SK-N-SH treated with all-trans-retinoic acid at 6 μM for 48 hours (cell line): ENCODE data around the gene ITGBL1.
A peak's percentile ranks its signal among the peaks of the same experiment; 100 is the strongest.

Experiments used
- ATAC-seq: fragments of 200-7000 bp; cut with Tn5 transposase; 3 replicates; pipeline ENCODE4 v1.9.1; 2020; ENCODE audit warnings: mild to moderate bottlenecking, moderate library complexity
- ARNTL ChIP-seq: fragments of 450-650 bp; formaldehyde crosslinking; IDR thresholded peaks from 2 replicates; pipeline ENCODE4 v1.5.0; 2020; ENCODE audit warnings: low read depth, mild to moderate bottlenecking, moderate library complexity, borderline replicate concordance
- BACH2 ChIP-seq: fragments of 250-450 bp; sonication (Bioruptor Pico); IDR thresholded peaks from 2 replicates; pipeline ENCODE4 v1.9.0; 2021; ENCODE audit warnings: mild to moderate bottlenecking, borderline replicate concordance
- CSDC2 ChIP-seq: fragments of 250-450 bp; sonication (Bioruptor Pico); IDR thresholded peaks from 2 replicates; pipeline ENCODE4 v1.5.0; 2020; ENCODE audit warnings: mild to moderate bottlenecking, moderate library complexity
- ESRRG ChIP-seq: fragments of 250-450 bp; sonication (Bioruptor Pico); IDR thresholded peaks from 2 replicates; pipeline ENCODE4 v1.6.1; 2021; ENCODE audit warnings: mild to moderate bottlenecking
- GLIS3 ChIP-seq: fragments of 250-450 bp; sonication (Bioruptor Pico); IDR thresholded peaks from 2 replicates; pipeline ENCODE4 v1.5.0; 2020; ENCODE audit warnings: mild to moderate bottlenecking, moderate library complexity
- ISL1 ChIP-seq: fragments of 250-450 bp; sonication (Bioruptor Pico); IDR thresholded peaks from 2 replicates; pipeline ENCODE4 v2.1.2; 2022; ENCODE audit warnings: mild to moderate bottlenecking, moderate library complexity
- OSR1 ChIP-seq: fragments of 250-450 bp; sonication (Bioruptor Pico); IDR thresholded peaks from 2 replicates; pipeline ENCODE4 v1.8.0; 2022; ENCODE audit warnings: moderate library complexity, mild to moderate bottlenecking, inconsistent platforms
- PPARA ChIP-seq: fragments of 250-450 bp; sonication (Bioruptor Pico); IDR thresholded peaks from 2 replicates; pipeline ENCODE4 v1.5.0; 2020; ENCODE audit warnings: mild to moderate bottlenecking, borderline replicate concordance
- RARB ChIP-seq: fragments of 250-450 bp; sonication (Bioruptor Pico); IDR thresholded peaks from 2 replicates; pipeline ENCODE4 v1.8.0; 2021; ENCODE audit warnings: mild to moderate bottlenecking, moderate library complexity
- TCF4 ChIP-seq: fragments of 250-450 bp; sonication (Bioruptor Pico); IDR thresholded peaks from 2 replicates; pipeline ENCODE4 v1.8.0; 2021; ENCODE audit warnings: mild to moderate bottlenecking, moderate library complexity, borderline replicate concordance
- TOX ChIP-seq: fragments of 250-450 bp; sonication (Bioruptor Pico); IDR thresholded peaks from 2 replicates; pipeline ENCODE4 v1.8.0; 2021; ENCODE audit warnings: mild to moderate bottlenecking, moderate library complexity, borderline replicate concordance
- ZC3H10 ChIP-seq: fragments of 250-450 bp; sonication (Bioruptor Pico); IDR thresholded peaks from 2 replicates; pipeline ENCODE4 v1.5.1; 2021; ENCODE audit warnings: mild to moderate bottlenecking, moderate library complexity
- ZFP3 ChIP-seq: fragments of 250-450 bp; sonication (Bioruptor Pico); IDR thresholded peaks from 2 replicates; pipeline ENCODE4 v1.5.0; 2020; ENCODE audit warnings: mild to moderate bottlenecking, moderate library complexity
- ZFP30 ChIP-seq: fragments of 450-650 bp; formaldehyde crosslinking; IDR thresholded peaks from 2 replicates; pipeline ENCODE4 v1.5.0; 2022; ENCODE audit warnings: mild to moderate bottlenecking, moderate library complexity
- ZNF565 ChIP-seq: fragments of 450-650 bp; formaldehyde crosslinking; conservative IDR thresholded peaks from 2 replicates; pipeline ENCODE4 v1.5.0; 2020; ENCODE audit warnings: low read depth, mild to moderate bottlenecking, moderate library complexity
- ZNF70 ChIP-seq: fragments of 450-650 bp; formaldehyde crosslinking; IDR thresholded peaks from 2 replicates; pipeline ENCODE4 v1.5.0; 2020; ENCODE audit warnings: mild to moderate bottlenecking, moderate library complexity
- ZNF8 ChIP-seq: fragments of 450-650 bp; formaldehyde crosslinking; IDR thresholded peaks from 2 replicates; pipeline ENCODE4 v1.5.0; 2020; ENCODE audit warnings: mild to moderate bottlenecking, moderate library complexity
- TF ChIP-seq, protein P1 (sequence below): fragments of 250-450 bp; sonication (Bioruptor Pico); IDR thresholded peaks from 2 replicates; pipeline ENCODE4 v1.5.1; 2020; ENCODE audit warnings: low read depth, mild to moderate bottlenecking, moderate library complexity
- TF ChIP-seq, protein P2 (sequence below): fragments of 250-450 bp; sonication (Bioruptor Pico); IDR thresholded peaks from 2 replicates; pipeline ENCODE4 v1.8.0; 2021; ENCODE audit warnings: low read depth, mild to moderate bottlenecking, moderate library complexity, borderline replicate concordance
- TF ChIP-seq, protein P3 (sequence below): fragments of 250-450 bp; sonication (Bioruptor Pico); IDR thresholded peaks from 2 replicates; pipeline ENCODE4 v1.5.1; 2021; ENCODE audit warnings: mild to moderate bottlenecking, moderate library complexity
- TF ChIP-seq, protein P4 (sequence below): fragments of 250-450 bp; sonication (Bioruptor Pico); IDR thresholded peaks from 2 replicates; pipeline ENCODE4 v1.5.0; 2020; ENCODE audit warnings: mild to moderate bottlenecking, moderate library complexity
- TF ChIP-seq, protein P5 (sequence below): fragments of 250-450 bp; sonication (Bioruptor Pico); IDR thresholded peaks from 2 replicates; pipeline ENCODE4 v1.8.0; 2020; ENCODE audit warnings: mild to moderate bottlenecking, moderate library complexity, borderline replicate concordance

Gene ITGBL1

DNA sequence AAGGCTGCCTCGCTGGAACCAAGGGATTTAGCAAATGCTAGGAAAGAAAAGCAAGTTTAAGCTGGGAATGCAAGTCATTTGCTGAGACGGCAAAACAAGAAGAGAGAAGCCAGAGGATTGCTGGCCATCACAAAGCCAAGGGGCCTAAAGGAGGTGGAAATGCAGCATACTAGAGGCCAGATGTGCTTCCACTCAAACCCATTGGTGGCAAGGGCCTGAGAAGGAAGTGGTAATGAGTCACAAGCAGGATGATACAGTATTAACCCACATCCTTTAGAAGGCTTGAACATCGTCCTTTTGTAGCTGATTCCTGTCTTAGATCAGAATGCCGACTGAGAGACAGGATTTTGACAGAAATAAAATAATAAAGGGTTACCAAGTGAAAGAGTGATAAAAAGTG, 68.2 kb downstream of the ITGBL1 start:
- TF ChIP-seq ISL1 (CRISPR knock-in tag) (no peak), RARB (no peak), GLIS3 (no peak), BACH2 (CRISPR knock-in tag) (no peak), ZC3H10 (CRISPR knock-in tag) (no peak), ZNF8 (CRISPR knock-in tag) (no peak), ARNTL (CRISPR knock-in tag) (no peak), ZNF70 (CRISPR knock-in tag) (no peak), TCF4 (CRISPR knock-in tag) (no peak), ZFP30 (no peak), ESRRG (no peak), ZNF565 (CRISPR knock-in tag) (no peak), ZFP3 (CRISPR knock-in tag) (no peak), TOX (CRISPR knock-in tag) (no peak), CSDC2 (no peak)
- TF ChIP-seq, protein P1, sequence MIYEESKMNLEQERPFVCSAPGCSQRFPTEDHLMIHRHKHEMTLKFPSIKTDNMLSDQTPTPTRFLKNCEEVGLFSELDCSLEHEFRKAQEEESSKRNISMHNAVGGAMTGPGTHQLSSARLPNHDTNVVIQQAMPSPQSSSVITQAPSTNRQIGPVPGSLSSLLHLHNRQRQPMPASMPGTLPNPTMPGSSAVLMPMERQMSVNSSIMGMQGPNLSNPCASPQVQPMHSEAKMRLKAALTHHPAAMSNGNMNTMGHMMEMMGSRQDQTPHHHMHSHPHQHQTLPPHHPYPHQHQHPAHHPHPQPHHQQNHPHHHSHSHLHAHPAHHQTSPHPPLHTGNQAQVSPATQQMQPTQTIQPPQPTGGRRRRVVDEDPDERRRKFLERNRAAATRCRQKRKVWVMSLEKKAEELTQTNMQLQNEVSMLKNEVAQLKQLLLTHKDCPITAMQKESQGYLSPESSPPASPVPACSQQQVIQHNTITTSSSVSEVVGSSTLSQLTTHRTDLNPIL (CRISPR knock-in tag), result no peak
- TF ChIP-seq, protein P2, sequence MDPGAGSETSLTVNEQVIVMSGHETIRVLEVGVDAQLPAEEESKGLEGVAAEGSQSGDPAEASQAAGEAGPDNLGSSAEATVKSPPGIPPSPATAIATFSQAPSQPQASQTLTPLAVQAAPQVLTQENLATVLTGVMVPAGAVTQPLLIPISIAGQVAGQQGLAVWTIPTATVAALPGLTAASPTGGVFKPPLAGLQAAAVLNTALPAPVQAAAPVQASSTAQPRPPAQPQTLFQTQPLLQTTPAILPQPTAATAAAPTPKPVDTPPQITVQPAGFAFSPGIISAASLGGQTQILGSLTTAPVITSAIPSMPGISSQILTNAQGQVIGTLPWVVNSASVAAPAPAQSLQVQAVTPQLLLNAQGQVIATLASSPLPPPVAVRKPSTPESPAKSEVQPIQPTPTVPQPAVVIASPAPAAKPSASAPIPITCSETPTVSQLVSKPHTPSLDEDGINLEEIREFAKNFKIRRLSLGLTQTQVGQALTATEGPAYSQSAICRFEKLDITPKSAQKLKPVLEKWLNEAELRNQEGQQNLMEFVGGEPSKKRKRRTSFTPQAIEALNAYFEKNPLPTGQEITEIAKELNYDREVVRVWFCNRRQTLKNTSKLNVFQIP, result no peak
- TF ChIP-seq, protein P3, sequence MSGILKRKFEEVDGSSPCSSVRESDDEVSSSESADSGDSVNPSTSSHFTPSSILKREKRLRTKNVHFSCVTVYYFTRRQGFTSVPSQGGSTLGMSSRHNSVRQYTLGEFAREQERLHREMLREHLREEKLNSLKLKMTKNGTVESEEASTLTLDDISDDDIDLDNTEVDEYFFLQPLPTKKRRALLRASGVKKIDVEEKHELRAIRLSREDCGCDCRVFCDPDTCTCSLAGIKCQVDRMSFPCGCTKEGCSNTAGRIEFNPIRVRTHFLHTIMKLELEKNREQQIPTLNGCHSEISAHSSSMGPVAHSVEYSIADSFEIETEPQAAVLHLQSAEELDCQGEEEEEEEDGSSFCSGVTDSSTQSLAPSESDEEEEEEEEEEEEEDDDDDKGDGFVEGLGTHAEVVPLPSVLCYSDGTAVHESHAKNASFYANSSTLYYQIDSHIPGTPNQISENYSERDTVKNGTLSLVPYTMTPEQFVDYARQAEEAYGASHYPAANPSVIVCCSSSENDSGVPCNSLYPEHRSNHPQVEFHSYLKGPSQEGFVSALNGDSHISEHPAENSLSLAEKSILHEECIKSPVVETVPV (CRISPR knock-in tag), result no peak
- TF ChIP-seq, protein P4, sequence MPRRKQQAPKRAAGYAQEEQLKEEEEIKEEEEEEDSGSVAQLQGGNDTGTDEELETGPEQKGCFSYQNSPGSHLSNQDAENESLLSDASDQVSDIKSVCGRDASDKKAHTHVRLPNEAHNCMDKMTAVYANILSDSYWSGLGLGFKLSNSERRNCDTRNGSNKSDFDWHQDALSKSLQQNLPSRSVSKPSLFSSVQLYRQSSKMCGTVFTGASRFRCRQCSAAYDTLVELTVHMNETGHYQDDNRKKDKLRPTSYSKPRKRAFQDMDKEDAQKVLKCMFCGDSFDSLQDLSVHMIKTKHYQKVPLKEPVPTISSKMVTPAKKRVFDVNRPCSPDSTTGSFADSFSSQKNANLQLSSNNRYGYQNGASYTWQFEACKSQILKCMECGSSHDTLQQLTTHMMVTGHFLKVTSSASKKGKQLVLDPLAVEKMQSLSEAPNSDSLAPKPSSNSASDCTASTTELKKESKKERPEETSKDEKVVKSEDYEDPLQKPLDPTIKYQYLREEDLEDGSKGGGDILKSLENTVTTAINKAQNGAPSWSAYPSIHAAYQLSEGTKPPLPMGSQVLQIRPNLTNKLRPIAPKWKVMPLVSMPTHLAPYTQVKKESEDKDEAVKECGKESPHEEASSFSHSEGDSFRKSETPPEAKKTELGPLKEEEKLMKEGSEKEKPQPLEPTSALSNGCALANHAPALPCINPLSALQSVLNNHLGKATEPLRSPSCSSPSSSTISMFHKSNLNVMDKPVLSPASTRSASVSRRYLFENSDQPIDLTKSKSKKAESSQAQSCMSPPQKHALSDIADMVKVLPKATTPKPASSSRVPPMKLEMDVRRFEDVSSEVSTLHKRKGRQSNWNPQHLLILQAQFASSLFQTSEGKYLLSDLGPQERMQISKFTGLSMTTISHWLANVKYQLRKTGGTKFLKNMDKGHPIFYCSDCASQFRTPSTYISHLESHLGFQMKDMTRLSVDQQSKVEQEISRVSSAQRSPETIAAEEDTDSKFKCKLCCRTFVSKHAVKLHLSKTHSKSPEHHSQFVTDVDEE (CRISPR knock-in tag), result no peak
- peak; percentile 67 for ATAC-seq

DNA sequence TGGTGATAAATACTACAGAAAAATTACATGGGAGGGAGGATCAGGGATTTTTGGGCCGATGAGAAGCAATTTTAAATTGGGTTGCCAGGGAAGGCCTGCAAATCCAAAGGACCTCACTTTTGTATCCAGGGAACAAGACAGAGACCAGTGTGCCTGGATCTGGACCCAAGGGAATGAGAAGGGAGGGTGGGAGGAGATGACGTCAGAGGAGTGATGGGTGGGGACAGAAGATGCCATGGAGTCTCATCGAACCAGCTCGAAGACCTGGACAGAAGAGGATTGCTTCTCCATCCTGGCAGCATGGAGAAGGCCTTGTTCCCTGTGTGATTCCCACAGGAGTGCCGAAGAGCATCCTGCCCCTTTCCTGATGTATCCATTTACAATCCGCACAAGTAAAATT, 68.9 kb downstream of the ITGBL1 start:
- ATAC-seq, result no peak
- TF ChIP-seq ZNF8 (CRISPR knock-in tag) (no peak), RARB (no peak), TCF4 (CRISPR knock-in tag) (no peak), ZFP30 (no peak), GLIS3 (no peak), ZNF70 (CRISPR knock-in tag) (no peak)
- TF ChIP-seq, protein P5, sequence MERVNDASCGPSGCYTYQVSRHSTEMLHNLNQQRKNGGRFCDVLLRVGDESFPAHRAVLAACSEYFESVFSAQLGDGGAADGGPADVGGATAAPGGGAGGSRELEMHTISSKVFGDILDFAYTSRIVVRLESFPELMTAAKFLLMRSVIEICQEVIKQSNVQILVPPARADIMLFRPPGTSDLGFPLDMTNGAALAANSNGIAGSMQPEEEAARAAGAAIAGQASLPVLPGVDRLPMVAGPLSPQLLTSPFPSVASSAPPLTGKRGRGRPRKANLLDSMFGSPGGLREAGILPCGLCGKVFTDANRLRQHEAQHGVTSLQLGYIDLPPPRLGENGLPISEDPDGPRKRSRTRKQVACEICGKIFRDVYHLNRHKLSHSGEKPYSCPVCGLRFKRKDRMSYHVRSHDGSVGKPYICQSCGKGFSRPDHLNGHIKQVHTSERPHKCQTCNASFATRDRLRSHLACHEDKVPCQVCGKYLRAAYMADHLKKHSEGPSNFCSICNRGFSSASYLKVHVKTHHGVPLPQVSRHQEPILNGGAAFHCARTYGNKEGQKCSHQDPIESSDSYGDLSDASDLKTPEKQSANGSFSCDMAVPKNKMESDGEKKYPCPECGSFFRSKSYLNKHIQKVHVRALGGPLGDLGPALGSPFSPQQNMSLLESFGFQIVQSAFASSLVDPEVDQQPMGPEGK (CRISPR knock-in tag), result no peak
- TF ChIP-seq, protein P2, result no peak

DNA sequence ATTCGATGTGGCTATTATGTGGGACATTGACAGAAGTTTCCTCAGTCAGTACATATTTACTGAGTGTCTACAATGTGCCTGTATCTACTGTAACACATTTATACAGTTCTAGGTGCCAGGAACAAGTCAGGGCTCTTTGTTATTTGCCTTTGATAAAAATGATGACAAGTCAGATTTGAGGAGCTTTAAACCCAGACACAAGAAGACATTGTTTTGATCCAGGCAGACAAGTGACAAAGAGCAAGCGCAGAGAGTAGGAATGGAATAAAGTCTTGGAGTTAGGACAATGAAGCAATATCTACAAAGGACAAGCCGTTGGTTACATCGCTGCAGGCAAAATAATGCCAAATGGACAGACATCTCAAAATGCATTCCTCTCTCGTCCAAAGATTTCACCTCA, 70.1 kb downstream of the ITGBL1 start:
- no peak for ATAC-seq
- TF ChIP-seq BACH2 (CRISPR knock-in tag) (no peak), TCF4 (CRISPR knock-in tag) (no peak), ESRRG (no peak), ZFP30 (no peak), PPARA (no peak), TOX (CRISPR knock-in tag) (no peak), ZNF8 (CRISPR knock-in tag) (no peak), OSR1 (CRISPR knock-in tag) (no peak), ZNF565 (CRISPR knock-in tag) (no peak), ZNF70 (CRISPR knock-in tag) (no peak)
- TF ChIP-seq, protein P5 (CRISPR knock-in tag), result no peak
- TF ChIP-seq, protein P1 (CRISPR knock-in tag), result no peak
